GM12878 (cell line): ENCODE measurements around the gene ZC3H8. TPM values are rescaled to one million over a fixed set of nuclear protein-coding genes. Genes with fewer than 3 reads are reported as not detected.

ENCODE experiments used
- ATAC-seq: fragments of 200-7000 bp; cut with Tn5 transposase; 3 replicates; pipeline ENCODE4 v1.9.1; 2020; ENCODE audit warnings: mild to moderate bottlenecking, moderate library complexity
- BruUV-seq: library from RNA; stranded (reverse); fragments of 400-500 nt; replicated peaks from 2 replicates; lab custom pipeline; 2021; lab: Mats Ljungman, UMichigan
- CTCF ChIA-PET: fragments of 300-600 bp; sonication (Branson Sonifier 250); formaldehyde crosslinking; extraction: SDS; loops from one replicate; lab custom pipeline; 2021; ENCODE audit warnings: inconsistent platforms; lab: Yijun Ruan, JAX
- POLR2A ChIA-PET: fragments of 350-600 bp; formaldehyde crosslinking; extraction: SDS; loops from one replicate; lab custom pipeline; 2021; ENCODE audit warnings: inconsistent platforms; lab: Charles Lee
- RAD21 ChIA-PET: fragments of 300-600 bp; sonication (Branson Sonifier 250); formaldehyde crosslinking; loops from one replicate; lab custom pipeline; 2023; ENCODE audit warnings: antibody characterized with exemption; ENCODE audit not compliant: unreplicated experiment; lab: Charles Lee
- SMC1A ChIA-PET: fragments of 300-600 bp; sonication (Branson Sonifier 250); formaldehyde crosslinking; loops from one replicate; lab custom pipeline; 2023; ENCODE audit not compliant: unreplicated experiment, uncharacterized antibody; lab: Charles Lee
- DNase-seq: peaks from one replicate; pipeline ENCODE4 v3.0.0-alpha.2; 2011; ENCODE audit warnings: low read depth, low spot score
- FAIRE-seq: peaks from 3 replicates; lab custom pipeline; 2011; peaks lifted over from hg19 to GRCh38; lab: Jason Lieb, UNC
- H2AFZ ChIP-seq: 2 replicates; pipeline ENCODE4 v1.6.0; 2011; ENCODE audit warnings: low read depth, low read length, control low read depth; ENCODE audit not compliant: control insufficient read depth
- H3K27ac ChIP-seq: 2 replicates; pipeline ENCODE4 v1.5.1; 2011; ENCODE audit warnings: control low read depth; ENCODE audit not compliant: control insufficient read depth, insufficient read depth
- H3K27me3 ChIP-seq, 2 experiments: replicated peaks in 1 of 2; 2 replicates each; pipeline versions ENCODE4 v1.6.0 to v1.6.1; 2011; ENCODE audit warnings: low read length in 1 of 2; ENCODE audit not compliant: control insufficient read depth in 2 of 2, insufficient read depth in 2 of 2
- H3K36me3 ChIP-seq, 2 experiments: 2 replicates each; pipeline ENCODE4 v1.5.1; 2011; ENCODE audit warnings: low read length in 1 of 2; ENCODE audit not compliant: control insufficient read depth in 2 of 2, insufficient read depth in 2 of 2
- H3K4me1 ChIP-seq: 2 replicates; pipeline ENCODE4 v1.6.1; 2011; ENCODE audit warnings: mild to moderate bottlenecking, low read length, moderate library complexity, mixed read lengths; ENCODE audit not compliant: control insufficient read depth, insufficient read depth
- H3K4me2 ChIP-seq: 2 replicates; pipeline ENCODE4 v1.6.0; 2011; ENCODE audit warnings: control low read depth; ENCODE audit not compliant: control insufficient read depth, insufficient read depth
- H3K4me3 ChIP-seq: fragments of 200-600 bp; sonication (generic); 2 replicates; pipeline ENCODE4 v1.5.1; 2016
- H3K79me2 ChIP-seq: 2 replicates; pipeline ENCODE4 v1.6.0; 2011; ENCODE audit warnings: low read length; ENCODE audit not compliant: control insufficient read depth, insufficient read depth
- H3K9ac ChIP-seq: 2 replicates; pipeline ENCODE4 v1.8.0; 2011; ENCODE audit warnings: low read length, control low read depth, mixed read lengths; ENCODE audit not compliant: control insufficient read depth, insufficient read depth
- H3K9me3 ChIP-seq: replicated peaks from 3 replicates; pipeline ENCODE4 v1.5.1; 2011; ENCODE audit warnings: mild to moderate bottlenecking, low read length; ENCODE audit not compliant: control insufficient read depth, insufficient read depth
- H4K20me1 ChIP-seq: 2 replicates; pipeline ENCODE4 v1.6.0; 2011; ENCODE audit not compliant: control insufficient read depth, insufficient read depth
- ASH2L ChIP-seq: fragments of 300-600, 200-600 bp; sonication (generic); IDR thresholded peaks from 2 replicates; pipeline ENCODE4 v1.6.1; 2017; ENCODE audit warnings: low read depth, mild to moderate bottlenecking, borderline replicate concordance
- BCL11A ChIP-seq: IDR thresholded peaks from 2 replicates; pipeline ENCODE4 v1.6.1; 2011; ENCODE audit warnings: low read depth, low read length
- BCL3 ChIP-seq: IDR thresholded peaks from 2 replicates; pipeline ENCODE4 v1.6.1; 2011; ENCODE audit warnings: borderline replicate concordance, low read depth, mild to moderate bottlenecking, moderate library complexity, low read length; ENCODE audit not compliant: insufficient read depth, poor library complexity, severe bottlenecking
- BCLAF1 ChIP-seq: fragments of 450-650 bp; IDR thresholded peaks from 2 replicates; pipeline ENCODE4 v1.6.1; 2017; ENCODE audit warnings: antibody characterized with exemption, mild to moderate bottlenecking, moderate library complexity
- CBX5 ChIP-seq: sonication (generic); IDR thresholded peaks from 2 replicates; pipeline ENCODE4 v1.6.1; 2016; ENCODE audit warnings: low read depth, moderate library complexity, mild to moderate bottlenecking, inconsistent platforms
- EP300 ChIP-seq, 2 experiments: fragments of 150-350 bp in 1 of 2; IDR thresholded peaks; 2 replicates each; pipeline ENCODE4 v1.6.1; 2011 to 2012; ENCODE audit warnings: low read depth in 2 of 2, low read length in 2 of 2, borderline replicate concordance in 1 of 2, improper control_type of control experiment in 1 of 2, inconsistent platforms in 1 of 2; ENCODE audit not compliant: control insufficient read depth in 1 of 2
- MYC ChIP-seq: IDR thresholded peaks from 2 replicates; pipeline ENCODE4 v1.6.1; 2011; ENCODE audit warnings: mild to moderate bottlenecking, low read length, moderate library complexity, inconsistent platforms; ENCODE audit not compliant: insufficient read depth, insufficient replicate concordance, insufficient read length, severe bottlenecking
- NKRF ChIP-seq: fragments of 450-650 bp; conservative IDR thresholded peaks from 2 replicates; pipeline ENCODE4 v1.6.1; 2017; ENCODE audit warnings: mild to moderate bottlenecking, moderate library complexity
- NRF1 ChIP-seq: conservative IDR thresholded peaks from 2 replicates; pipeline ENCODE4 v1.6.1; 2011; ENCODE audit warnings: mild to moderate bottlenecking, low read depth, low read length, improper control_type of control experiment
- PBX3 ChIP-seq: IDR thresholded peaks from 2 replicates; pipeline ENCODE4 v1.6.1; 2011; ENCODE audit warnings: mild to moderate bottlenecking, low read depth, low read length, moderate library complexity; ENCODE audit not compliant: insufficient replicate concordance
- SIN3A ChIP-seq: IDR thresholded peaks from 2 replicates; pipeline ENCODE4 v1.6.1; 2012; ENCODE audit warnings: low read depth, low read length, improper control_type of control experiment
- TCF3 ChIP-seq: IDR thresholded peaks from 2 replicates; pipeline ENCODE4 v1.6.1; 2012; ENCODE audit warnings: low read depth, mild to moderate bottlenecking, low read length, borderline replicate concordance; ENCODE audit not compliant: insufficient read depth
- WGBS: methylation state at CpG from one replicate; pipeline ENCODE4 v1.1.6; 2016; ENCODE audit warnings: low lambda C conversion rate; ENCODE audit not compliant: insufficient replicate concordance, insufficient coverage; ENCODE audit errors: missing lambda C conversion rate; 5-methylcytosine and 5-hydroxymethylcytosine counted together
- in situ Hi-C: fragments of 300-500 bp; cut with MboI; formaldehyde crosslinking; loops from 9 replicates; pipeline ENCODE4 v1.14.3; 2018; ENCODE audit warnings: mixed read lengths
- intact Hi-C: fragments of 100-400 bp; cut with micrococcal nuclease; formaldehyde crosslinking; loops from one replicate; pipeline ENCODE4 v1.14.2; 2022; ENCODE audit not compliant: unreplicated experiment
- polyA plus RNA-seq, 11 experiments: library from polyadenylated mRNA; depleted of rRNA in 4 of 11; unstranded in 6 of 11; stranded (reverse) in 5 of 11; fragments of >200 nt; fragmentation: Nextera tagmentation in 4 of 11; fragmentation: Illumina TruSeq in 1 of 11; extraction: Ambion mirVana in 4 of 11; extraction: Trizol in 1 of 11; gene quantifications; 1 replicate in 1 of 11; 2 replicates in 10 of 11; pipeline versions ENCODE4 v1.2.1 to v1.2.3, GENCODE V29; 2011 to 2016; ENCODE audit warnings: inconsistent platforms in 2 of 11, missing spikeins in 2 of 11, low read depth in 1 of 11
- total RNA-seq, 4 experiments: library from RNA; depleted of rRNA in 3 of 4; stranded (reverse); fragments of >200 nt in 3 of 4; fragmentation: Illumina TruSeq in 1 of 4; extraction: Trizol in 1 of 4; gene quantifications; 2 replicates each; pipeline versions ENCODE4 v1.2.1 to v1.2.3, GENCODE V29; 2013 to 2021

Gene ZC3H8
- total and polyA plus RNA-seq, 10 of the 15 experiments (the other 5 are each of a cell fraction or from before 2014, with no cell fraction given): 9.9 to 28.4 (median 19.5) TPM

GRCh38 chr2:112168422-112169124 is 86.3 kb downstream of the ZC3H8 start (continued):
- TF ChIP-seq BCL3 (no peak), BCL11A (no peak)

- no peak for ATAC-seq
- FAIRE-seq: no peak
- no peaks in the 10 kb centered on the region for H3K9me3 ChIP-seq
- H3K36me3 ChIP-seq: no peaks in the 10 kb centered on the region
- SMC1A ChIA-PET: no interaction called here
- BruUV-seq: no TSS peak
- H3K79me2 ChIP-seq: no peaks in the 10 kb centered on the region
- 37% methylated on average over 14 of the region's 14 CpGs for WGBS
- no peak overlapping the region for H2AFZ ChIP-seq
- H4K20me1 ChIP-seq: no peaks in the 10 kb centered on the region
- in situ Hi-C loops: no loop called here
- no peaks in the 10 kb centered on the region for H3K4me1 ChIP-seq
- POLR2A ChIA-PET: no interaction called here
- intact Hi-C loops: no loop called here
- H3K4me3 ChIP-seq: no peak overlapping the region
- H3K27me3 ChIP-seq: 0 out of 4 replicates have a peak, but pooled peaks cover 0 to 1% of the 10 kb centered on the region in 2 experiments
- RAD21 ChIA-PET: no interaction called here
- DNase-seq: no peak
- TF ChIP-seq TCF3 (no peak), NRF1 (no peak), ASH2L (no peak), MYC (no peak), CBX5 (no peak), EP300 (IDR thresholded peaks at IDR 0.05; ENCODE audit: borderline replicate concordance in 1 of 2, control insufficient read depth in 1 of 2, low read depth in 2 of 2, low read length in 2 of 2) (no peak), BCLAF1 (no peak), PBX3 (no peak), SIN3A (no peak), NKRF (no peak)
- CTCF ChIA-PET: no interaction called here
- no peak overlapping the region for H3K27ac ChIP-seq
- H3K9ac ChIP-seq: no peak overlapping the region
- no peak overlapping the region for H3K4me2 ChIP-seq
Observed at GRCh38 chr2:112166806-112167499, 87.9 kb downstream of the ZC3H8 start.
